Measurements from ENCODE around the gene UTRN.

DNA sequence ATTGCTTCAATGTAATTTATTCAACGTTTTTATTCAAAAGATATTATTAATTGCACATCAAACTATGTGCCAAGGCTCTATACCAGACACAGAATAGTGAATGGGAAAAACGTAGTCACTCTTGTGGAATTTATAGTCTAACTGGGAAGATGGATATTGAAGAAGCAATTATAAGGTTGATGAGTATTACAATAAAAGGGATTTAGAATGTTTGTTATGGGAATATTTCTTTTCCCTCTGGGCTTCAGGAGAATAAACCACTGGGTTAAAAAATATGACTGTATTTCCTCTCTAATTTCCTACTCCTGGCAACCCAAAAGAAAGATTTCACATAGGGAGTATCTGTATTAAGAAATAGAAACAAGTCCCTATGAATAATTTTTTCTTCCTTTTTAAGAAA, 25.1 kb upstream of the UTRN start:
- TF ChIP-seq, protein P1, sequence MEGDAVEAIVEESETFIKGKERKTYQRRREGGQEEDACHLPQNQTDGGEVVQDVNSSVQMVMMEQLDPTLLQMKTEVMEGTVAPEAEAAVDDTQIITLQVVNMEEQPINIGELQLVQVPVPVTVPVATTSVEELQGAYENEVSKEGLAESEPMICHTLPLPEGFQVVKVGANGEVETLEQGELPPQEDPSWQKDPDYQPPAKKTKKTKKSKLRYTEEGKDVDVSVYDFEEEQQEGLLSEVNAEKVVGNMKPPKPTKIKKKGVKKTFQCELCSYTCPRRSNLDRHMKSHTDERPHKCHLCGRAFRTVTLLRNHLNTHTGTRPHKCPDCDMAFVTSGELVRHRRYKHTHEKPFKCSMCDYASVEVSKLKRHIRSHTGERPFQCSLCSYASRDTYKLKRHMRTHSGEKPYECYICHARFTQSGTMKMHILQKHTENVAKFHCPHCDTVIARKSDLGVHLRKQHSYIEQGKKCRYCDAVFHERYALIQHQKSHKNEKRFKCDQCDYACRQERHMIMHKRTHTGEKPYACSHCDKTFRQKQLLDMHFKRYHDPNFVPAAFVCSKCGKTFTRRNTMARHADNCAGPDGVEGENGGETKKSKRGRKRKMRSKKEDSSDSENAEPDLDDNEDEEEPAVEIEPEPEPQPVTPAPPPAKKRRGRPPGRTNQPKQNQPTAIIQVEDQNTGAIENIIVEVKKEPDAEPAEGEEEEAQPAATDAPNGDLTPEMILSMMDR (IDR thresholded peaks at IDR 0.05), result no peak
- no peak for TF ChIP-seq POLR2A (IDR thresholded peaks at IDR 0.05)
